ENCODE results near the gene CDK10.
"Not testable (repeated sequence)": the region's sequence is repeated elsewhere in the genome, so short reads cannot be mapped to it uniquely, and the experiment has no call there.

CDK10 gene

GRCh38 chr16:89651584-89651983, 34.9 kb upstream of the CDK10 start:
- Histone ChIP-seq H3K9me3 (ENCODE audit: control insufficient read depth in 1 of 2, low read length in 2 of 2) (no peaks in the 10 kb centered on the region), H3K4me1 (ENCODE audit: control insufficient read depth in 1 of 2, insufficient read depth in 2 of 2, low read length in 2 of 2) (peaks cover 10 to 11% of the 10 kb centered on the region in 2 donors), H3K4me3 (ENCODE audit: low read depth in 1 of 2, low read length in 2 of 2) (no peak overlapping the region), H3K9ac (ENCODE audit: low read depth in 1 of 2, low read length in 2 of 2) (no peak overlapping the region), H3K27ac (ENCODE audit: low read depth, low read length) (no peak overlapping the region), H3K36me3 (ENCODE audit: control insufficient read depth in 1 of 2, insufficient read depth in 2 of 2, low read length in 2 of 2) (peaks cover 16 to 36% of the 10 kb centered on the region in 2 donors), H3K27me3 (ENCODE audit: control insufficient read depth in 1 of 2, insufficient read depth in 2 of 2, low read length in 2 of 2) (no peaks in the 10 kb centered on the region)

GRCh38 chr16:89653656-89654295, 32.7 kb upstream of the CDK10 start:
- H3K9me3 ChIP-seq (ENCODE audit: control insufficient read depth in 1 of 2, low read length in 2 of 2): no peaks in the 10 kb centered on the region
- no peak overlapping the region for H3K9ac ChIP-seq (ENCODE audit: low read depth in 1 of 2, low read length in 2 of 2)
- H3K4me3 ChIP-seq (ENCODE audit: low read depth in 1 of 2, low read length in 2 of 2): no peak overlapping the region
- peaks cover 18 to 21% of the 10 kb centered on the region in 2 donors for H3K4me1 ChIP-seq (ENCODE audit: control insufficient read depth in 1 of 2, insufficient read depth in 2 of 2, low read length in 2 of 2)
- H3K27me3 ChIP-seq (ENCODE audit: control insufficient read depth in 1 of 2, insufficient read depth in 2 of 2, low read length in 2 of 2): no peaks in the 10 kb centered on the region
- no peak overlapping the region for H3K27ac ChIP-seq (ENCODE audit: low read depth, low read length)
- H3K36me3 ChIP-seq (ENCODE audit: control insufficient read depth in 1 of 2, insufficient read depth in 2 of 2, low read length in 2 of 2): peaks cover 10 to 27% of the 10 kb centered on the region in 2 donors

GRCh38 chr16:89655062-89655643, 31.3 kb upstream of the CDK10 start:
- H3K9me3 ChIP-seq (ENCODE audit: control insufficient read depth in 1 of 2, low read length in 2 of 2): no peaks in the 10 kb centered on the region
- peaks cover 23 to 25% of the 10 kb centered on the region in 2 donors for H3K4me1 ChIP-seq (ENCODE audit: control insufficient read depth in 1 of 2, insufficient read depth in 2 of 2, low read length in 2 of 2)
- peaks cover 10 to 22% of the 10 kb centered on the region in 2 donors for H3K36me3 ChIP-seq (ENCODE audit: control insufficient read depth in 1 of 2, insufficient read depth in 2 of 2, low read length in 2 of 2)
- H3K27ac ChIP-seq (ENCODE audit: low read depth, low read length): no peak overlapping the region
- no peak overlapping the region for H3K4me3 ChIP-seq (ENCODE audit: low read depth in 1 of 2, low read length in 2 of 2)
- H3K9ac ChIP-seq (ENCODE audit: low read depth in 1 of 2, low read length in 2 of 2): no peak overlapping the region
- no peaks in the 10 kb centered on the region for H3K27me3 ChIP-seq (ENCODE audit: control insufficient read depth in 1 of 2, insufficient read depth in 2 of 2, low read length in 2 of 2)

- peaks cover 23 to 25% of the 10 kb centered on the region in 2 donors for H3K4me1 ChIP-seq (ENCODE audit: control insufficient read depth in 1 of 2, insufficient read depth in 2 of 2, low read length in 2 of 2)
- no peak overlapping the region for H3K27ac ChIP-seq (ENCODE audit: low read depth, low read length)
- peak overlapping the region; percentile 94 to 95 for H3K9ac ChIP-seq (ENCODE audit: low read depth in 1 of 2, low read length in 2 of 2)
- no peaks in the 10 kb centered on the region for H3K27me3 ChIP-seq (ENCODE audit: control insufficient read depth in 1 of 2, insufficient read depth in 2 of 2, low read length in 2 of 2)
- H3K36me3 ChIP-seq (ENCODE audit: control insufficient read depth in 1 of 2, insufficient read depth in 2 of 2, low read length in 2 of 2): peaks cover 9 to 25% of the 10 kb centered on the region in 2 donors
- no peaks in the 10 kb centered on the region for H3K9me3 ChIP-seq (ENCODE audit: control insufficient read depth in 1 of 2, low read length in 2 of 2)
- peak overlapping the region; percentile 80 to 91 for H3K4me3 ChIP-seq (ENCODE audit: low read depth in 1 of 2, low read length in 2 of 2)
These were observed 29.9 kb upstream of the CDK10 start for GRCh38 chr16:89656435-89657121.

DNA sequence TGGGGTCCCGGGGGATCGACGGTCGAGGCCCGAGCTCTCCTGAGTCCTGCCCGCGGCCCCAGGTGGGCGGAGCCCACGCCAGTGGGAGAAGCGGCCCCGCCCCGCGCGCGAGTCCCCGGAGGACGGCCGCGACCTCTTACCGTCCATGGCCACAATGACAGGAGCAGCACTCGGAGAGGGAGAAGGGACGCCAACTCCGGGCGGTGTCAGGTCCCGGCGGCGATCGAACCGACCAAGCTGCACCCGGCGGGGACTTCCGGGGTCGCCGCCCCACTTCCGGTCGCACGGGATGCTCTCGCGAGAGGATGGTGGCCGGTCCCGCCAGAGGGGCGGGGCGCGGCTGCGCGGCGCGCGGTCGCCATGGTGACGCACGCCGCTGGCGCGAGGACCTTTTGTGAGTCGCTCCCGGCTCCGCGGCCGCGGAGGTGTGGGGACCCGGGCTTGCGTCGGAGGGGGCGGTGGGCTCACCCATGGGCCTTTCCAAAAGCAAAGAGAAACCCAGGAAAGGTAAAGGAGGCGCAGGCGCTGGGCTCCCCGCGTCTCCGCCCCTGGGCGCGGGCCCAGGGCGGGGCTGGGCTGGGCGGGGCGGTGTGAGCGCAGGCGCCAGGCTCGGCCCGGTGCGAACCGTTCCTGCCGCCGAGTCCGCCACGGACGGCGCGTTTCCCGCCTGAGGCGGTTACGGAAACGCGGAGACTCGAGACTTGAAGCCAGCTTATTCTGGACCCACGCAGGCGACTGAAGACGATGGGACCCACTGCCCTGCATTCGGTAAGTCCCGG, 28.9 kb upstream of the CDK10 start, which contains the start of the genes CHMP1A and SPATA33:
CHMP1A (minus strand) TSS at position 267 of the 779 bp plus-strand sequence; CDS start at position 147, 120 bp downstream.
SPATA33 (plus strand) TSS at position 395 of the 779 bp plus-strand sequence; CDS start at position 471, 76 bp downstream.
- peak within 1 kb of the TSS; percentile 80 to 91 for H3K4me3 ChIP-seq (ENCODE audit: low read depth in 1 of 2, low read length in 2 of 2)
- peaks cover 23 to 25% of the 10 kb centered on the region in 2 donors for H3K4me1 ChIP-seq (ENCODE audit: control insufficient read depth in 1 of 2, insufficient read depth in 2 of 2, low read length in 2 of 2)
- H3K27me3 ChIP-seq (ENCODE audit: control insufficient read depth in 1 of 2, insufficient read depth in 2 of 2, low read length in 2 of 2): no peaks in the 10 kb centered on the region
- H3K36me3 ChIP-seq (ENCODE audit: control insufficient read depth in 1 of 2, insufficient read depth in 2 of 2, low read length in 2 of 2): peaks cover 5 to 19% of the 10 kb centered on the region in 2 donors
- peak within 1 kb of the TSS; percentile 82 for H3K27ac ChIP-seq (ENCODE audit: low read depth, low read length)
- H3K9me3 ChIP-seq (ENCODE audit: control insufficient read depth in 1 of 2, low read length in 2 of 2): no peaks in the 10 kb centered on the region
- H3K9ac ChIP-seq (ENCODE audit: low read depth in 1 of 2, low read length in 2 of 2): peak within 1 kb of the TSS; percentile 94 to 95

- Histone ChIP-seq H3K4me1 (ENCODE audit: control insufficient read depth in 1 of 2, insufficient read depth in 2 of 2, low read length in 2 of 2) (peaks cover 23 to 25% of the 10 kb centered on the region in 2 donors), H3K36me3 (ENCODE audit: control insufficient read depth in 1 of 2, insufficient read depth in 2 of 2, low read length in 2 of 2) (peaks cover 4 to 19% of the 10 kb centered on the region in 2 donors), H3K9ac (ENCODE audit: low read depth in 1 of 2, low read length in 2 of 2) (peak overlapping the region; percentile 89 to 94), H3K27ac (ENCODE audit: low read depth, low read length) (no peak overlapping the region), H3K27me3 (ENCODE audit: control insufficient read depth in 1 of 2, insufficient read depth in 2 of 2, low read length in 2 of 2) (no peaks in the 10 kb centered on the region), H3K9me3 (ENCODE audit: control insufficient read depth in 1 of 2, low read length in 2 of 2) (no peaks in the 10 kb centered on the region), H3K4me3 (ENCODE audit: low read depth in 1 of 2, low read length in 2 of 2) (peak overlapping the region; percentile 80 to 91)
These were observed 28.1 kb upstream of the CDK10 start for GRCh38 chr16:89658221-89658879.

GRCh38 chr16:89660146-89660545, 26.3 kb upstream of the CDK10 start:
- no peaks in the 10 kb centered on the region for H3K27me3 ChIP-seq (ENCODE audit: control insufficient read depth in 1 of 2, insufficient read depth in 2 of 2, low read length in 2 of 2)
- H3K4me1 ChIP-seq (ENCODE audit: control insufficient read depth in 1 of 2, insufficient read depth in 2 of 2, low read length in 2 of 2): peaks cover 19 to 22% of the 10 kb centered on the region in 2 donors
- peaks cover 4 to 19% of the 10 kb centered on the region in 2 donors for H3K36me3 ChIP-seq (ENCODE audit: control insufficient read depth in 1 of 2, insufficient read depth in 2 of 2, low read length in 2 of 2)
- no peak overlapping the region for H3K4me3 ChIP-seq (ENCODE audit: low read depth in 1 of 2, low read length in 2 of 2)
- no peaks in the 10 kb centered on the region for H3K9me3 ChIP-seq (ENCODE audit: control insufficient read depth in 1 of 2, low read length in 2 of 2)
- no peak overlapping the region for H3K9ac ChIP-seq (ENCODE audit: low read depth in 1 of 2, low read length in 2 of 2)
- no peak overlapping the region for H3K27ac ChIP-seq (ENCODE audit: low read depth, low read length)

DNA sequence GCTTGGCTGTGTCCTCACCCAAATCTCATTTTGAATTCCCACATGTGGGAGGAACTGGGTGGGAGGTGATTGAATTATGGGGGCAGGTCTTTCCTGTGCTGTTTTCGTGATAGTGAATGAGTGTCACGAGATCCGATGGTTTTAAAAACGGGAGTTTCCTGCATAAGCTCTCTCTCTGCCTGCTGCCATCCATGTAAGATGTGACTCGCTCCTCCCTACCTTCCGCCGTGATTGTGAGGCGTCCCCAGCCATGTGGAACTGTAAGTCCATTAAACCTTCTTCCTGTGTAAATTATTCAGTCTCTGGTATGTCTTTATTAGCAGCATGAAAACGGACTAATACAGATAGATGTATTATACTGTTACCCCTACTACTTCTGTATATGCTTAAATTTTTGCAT, 25.3 kb upstream of the CDK10 start:
- peaks cover 4 to 19% of the 10 kb centered on the region in 2 donors for H3K36me3 ChIP-seq (ENCODE audit: control insufficient read depth in 1 of 2, insufficient read depth in 2 of 2, low read length in 2 of 2)
- H3K9ac ChIP-seq (ENCODE audit: low read depth in 1 of 2, low read length in 2 of 2): no peak overlapping the region
- no peaks in the 10 kb centered on the region for H3K27me3 ChIP-seq (ENCODE audit: control insufficient read depth in 1 of 2, insufficient read depth in 2 of 2, low read length in 2 of 2)
- H3K9me3 ChIP-seq (ENCODE audit: control insufficient read depth in 1 of 2, low read length in 2 of 2): no peaks in the 10 kb centered on the region
- no peak overlapping the region for H3K4me3 ChIP-seq (ENCODE audit: low read depth in 1 of 2, low read length in 2 of 2)
- no peak overlapping the region for H3K27ac ChIP-seq (ENCODE audit: low read depth, low read length)
- peaks cover 17 to 18% of the 10 kb centered on the region in 2 donors for H3K4me1 ChIP-seq (ENCODE audit: control insufficient read depth in 1 of 2, insufficient read depth in 2 of 2, low read length in 2 of 2)

DNA sequence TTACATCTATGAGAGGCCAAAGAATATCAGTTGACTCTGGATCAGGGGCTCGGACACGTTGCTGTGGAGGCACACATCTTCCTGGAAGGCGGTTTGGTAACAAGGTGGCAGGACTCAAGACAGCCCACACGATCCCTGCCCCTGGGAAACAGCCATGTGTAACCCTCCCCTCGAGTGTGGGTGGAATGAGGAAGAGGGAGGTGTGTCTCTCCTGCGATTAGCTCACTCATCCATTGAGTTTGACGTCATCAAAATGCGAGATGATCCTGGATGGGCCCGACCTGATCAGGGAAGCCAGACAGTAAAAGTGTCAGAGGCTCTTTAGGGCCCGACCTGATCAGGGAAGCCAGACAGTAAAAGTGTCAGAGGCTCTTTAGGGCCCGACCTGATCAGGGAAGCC, 22.3 kb upstream of the CDK10 start:
- not testable (repeated sequence) for H3K4me3 ChIP-seq (ENCODE audit: low read depth in 1 of 2, low read length in 2 of 2); H3K9ac ChIP-seq (ENCODE audit: low read depth in 1 of 2, low read length in 2 of 2); H3K27me3 ChIP-seq (ENCODE audit: control insufficient read depth in 1 of 2, insufficient read depth in 2 of 2, low read length in 2 of 2); H3K9me3 ChIP-seq (ENCODE audit: control insufficient read depth in 1 of 2, low read length in 2 of 2); H3K27ac ChIP-seq (ENCODE audit: low read depth, low read length)
- Histone ChIP-seq H3K4me1 (ENCODE audit: control insufficient read depth in 1 of 2, insufficient read depth in 2 of 2, low read length in 2 of 2) (peaks cover 7 to 11% of the 10 kb centered on the region in 2 donors), H3K36me3 (ENCODE audit: control insufficient read depth in 1 of 2, insufficient read depth in 2 of 2, low read length in 2 of 2) (peaks cover 4 to 19% of the 10 kb centered on the region in 2 donors)
